NCI-H187 (cell line): ENCODE measurements around the gene BCL2L1.
"Not testable (repeated sequence)": the region's sequence is repeated elsewhere in the genome, so short reads cannot be mapped to it uniquely, and the experiment has no call there.

ENCODE experiments used
- DNase-seq, 2 experiments: peaks; one replicate each; lab custom pipeline; 2025; lab: John Stamatoyannopoulos, UW

The BCL2L1 gene

GRCh38 chr20:31648104-31648503, 74.6 kb downstream of the BCL2L1 start:
- DNase-seq = not testable (repeated sequence)

- DNase-seq = no peak
These were observed 78.0 kb downstream of the BCL2L1 start for GRCh38 chr20:31644701-31645100.

GRCh38 chr20:31643522-31643921, 79.1 kb downstream of the BCL2L1 start:
- DNase-seq = no peak

GRCh38 chr20:31642837-31643236, 79.8 kb downstream of the BCL2L1 start:
- no peak for DNase-seq

- DNase-seq = no peak
These were observed 81.3 kb downstream of the BCL2L1 start for GRCh38 chr20:31641391-31641790.

- DNase-seq = no peak
These were observed 82.4 kb downstream of the BCL2L1 start for GRCh38 chr20:31640259-31640658.

GRCh38 chr20:31638816-31639215, 83.9 kb downstream of the BCL2L1 start:
- no peak for DNase-seq

GRCh38 chr20:31638317-31638716, 84.4 kb downstream of the BCL2L1 start:
- no peak for DNase-seq

GRCh38 chr20:31637660-31638059, 85.0 kb downstream of the BCL2L1 start, which contains the start of gene COX4I2:
Gene COX4I2 (plus strand): TSS chr20:31637912. CDS start chr20:31639018, 1,106 bp downstream.
- no peak for DNase-seq

GRCh38 chr20:31633339-31633914, 89.2 kb downstream of the BCL2L1 start:
- no peak for DNase-seq

- DNase-seq = no peak
These were observed 89.9 kb downstream of the BCL2L1 start for GRCh38 chr20:31632548-31633338.

- no peak for DNase-seq
These were observed 92.4 kb downstream of the BCL2L1 start for GRCh38 chr20:31630187-31630790.

GRCh38 chr20:31628057-31628456, 94.6 kb downstream of the BCL2L1 start:
- DNase-seq = not testable (repeated sequence)

GRCh38 chr20:31626534-31626933, 96.1 kb downstream of the BCL2L1 start:
- not testable (repeated sequence) for DNase-seq

- not testable (repeated sequence) for DNase-seq
These were observed 99.6 kb downstream of the BCL2L1 start for GRCh38 chr20:31623123-31623505.

- DNase-seq = no peak
These were observed 102.4 kb downstream of the BCL2L1 start for GRCh38 chr20:31620246-31620645.

- DNase-seq = no peak
These were observed 105.1 kb downstream of the BCL2L1 start for GRCh38 chr20:31617432-31618104.

GRCh38 chr20:31615416-31615815, 107.3 kb downstream of the BCL2L1 start:
- no peak for DNase-seq
